Activated T-helper 9 cell treated with anti-CD3 and anti-CD28 coated beads, Interleukin-2, amount 50 U/mL, for 16 hours (primary cell): ENCODE data around the gene COL16A1.

Experiments
- DNase-seq: peaks from one replicate; pipeline ENCODE4 v3.0.0-alpha.2; 2020; ENCODE audit warnings: low read depth

Gene COL16A1

DNA sequence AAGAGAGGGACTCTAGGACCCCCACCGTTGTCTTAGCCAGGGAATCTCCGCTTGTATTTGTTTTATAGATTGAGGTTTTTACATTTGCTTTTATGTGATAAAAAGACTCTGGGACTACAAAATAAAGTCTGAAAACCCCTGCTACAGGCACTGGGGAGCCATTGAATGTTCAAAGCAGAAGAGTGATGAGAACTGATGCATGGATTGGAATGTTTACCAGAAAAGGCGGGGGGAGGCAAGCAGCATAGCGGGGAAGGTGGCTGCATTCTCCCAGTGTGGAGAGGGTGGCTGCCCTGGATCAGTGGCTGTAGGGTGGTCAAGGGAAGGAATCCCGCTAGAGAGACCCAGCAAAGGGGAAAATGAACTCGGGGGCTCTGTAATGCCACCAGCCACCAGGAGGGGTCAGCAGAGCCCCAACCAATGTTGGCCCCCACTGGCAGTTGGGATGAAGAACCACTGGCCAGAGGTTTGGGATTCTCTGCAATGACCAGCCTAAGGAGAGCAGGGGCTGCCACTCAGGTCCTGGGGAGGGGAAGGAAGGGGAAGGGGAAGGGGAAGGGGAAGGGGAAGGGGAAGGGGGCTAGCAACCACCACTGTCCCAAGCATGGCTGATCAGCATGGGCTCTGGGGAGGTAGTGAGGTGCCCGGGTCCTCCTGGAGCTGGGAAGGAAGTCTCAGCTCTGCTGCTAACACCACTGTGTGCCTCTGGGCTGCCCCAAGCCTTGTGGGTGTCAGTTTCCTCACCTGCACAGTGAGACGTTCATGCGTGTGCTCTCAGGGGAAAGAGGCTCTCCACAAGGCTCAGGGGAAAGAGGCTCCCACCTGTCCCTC, 40.0 kb downstream of the COL16A1 start:
- DNase-seq, result peak; percentile 51

DNA sequence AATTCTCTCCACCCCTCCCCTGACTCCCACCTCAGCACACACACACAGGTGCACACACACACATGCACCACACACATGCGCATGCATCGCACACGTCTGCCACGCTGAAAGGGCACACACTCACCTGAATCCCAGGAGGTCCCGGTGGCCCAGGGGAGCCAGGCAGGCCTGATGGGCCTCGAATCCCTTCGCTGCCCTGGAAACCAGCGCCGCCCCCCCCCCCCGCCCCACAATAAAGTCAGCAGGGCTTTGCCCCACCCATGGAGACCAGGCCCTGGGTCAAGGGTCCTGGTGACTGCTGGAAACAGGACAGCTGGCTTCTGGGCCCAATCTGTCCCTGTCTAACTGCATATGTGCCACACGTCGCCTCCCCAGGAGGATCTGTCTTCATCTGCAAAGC, 41.4 kb downstream of the COL16A1 start:
- no peak for DNase-seq

DNA sequence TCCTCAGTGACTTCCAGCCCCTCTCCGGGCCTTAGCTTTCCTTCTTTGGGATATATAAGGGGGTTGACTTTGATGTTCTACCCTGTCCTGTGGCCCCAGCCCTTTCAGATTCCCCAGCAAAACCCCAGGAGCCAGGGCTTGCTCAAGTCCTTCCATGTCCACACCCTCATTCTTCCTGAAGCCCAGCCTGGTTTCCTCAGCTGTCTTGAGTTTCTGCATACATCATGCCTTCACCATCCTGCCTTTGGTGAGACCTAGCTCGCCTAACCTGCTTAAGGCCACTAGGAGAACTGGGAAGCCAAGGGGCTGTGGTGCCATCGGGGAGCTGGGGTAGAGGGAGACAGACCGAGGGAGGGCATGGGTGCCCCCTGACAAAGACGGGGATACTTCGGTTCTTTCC, 42.0 kb downstream of the COL16A1 start:
- no peak for DNase-seq

DNA sequence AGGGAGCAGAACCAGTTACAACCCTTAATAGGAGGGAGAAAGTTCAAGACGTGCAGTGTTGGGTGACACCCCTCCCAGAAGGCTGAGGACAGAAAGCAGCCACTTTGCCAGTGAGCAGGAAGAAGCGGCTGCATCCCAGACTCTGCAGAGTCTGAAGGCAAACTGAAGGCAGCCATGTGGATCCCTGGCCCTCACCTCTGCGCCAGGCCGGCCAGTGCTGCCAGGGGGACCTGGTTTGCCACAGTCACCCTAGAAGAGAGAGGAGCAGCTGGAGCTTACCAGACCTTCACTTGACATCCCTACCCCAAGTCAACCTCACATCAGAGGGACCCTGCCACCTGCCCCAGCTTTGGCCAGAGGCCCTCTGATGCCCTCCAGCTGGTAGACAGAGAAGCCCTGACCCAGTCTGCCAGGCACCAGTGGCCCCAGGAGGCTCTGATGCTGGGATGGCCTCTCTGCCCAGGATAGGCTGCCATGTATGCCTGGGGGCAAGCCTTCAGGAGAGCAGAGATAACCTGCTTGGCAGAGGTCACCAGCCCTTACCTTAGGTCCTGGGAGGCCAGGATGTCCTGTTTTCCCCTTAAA, 42.9 kb downstream of the COL16A1 start:
- no peak for DNase-seq

DNA sequence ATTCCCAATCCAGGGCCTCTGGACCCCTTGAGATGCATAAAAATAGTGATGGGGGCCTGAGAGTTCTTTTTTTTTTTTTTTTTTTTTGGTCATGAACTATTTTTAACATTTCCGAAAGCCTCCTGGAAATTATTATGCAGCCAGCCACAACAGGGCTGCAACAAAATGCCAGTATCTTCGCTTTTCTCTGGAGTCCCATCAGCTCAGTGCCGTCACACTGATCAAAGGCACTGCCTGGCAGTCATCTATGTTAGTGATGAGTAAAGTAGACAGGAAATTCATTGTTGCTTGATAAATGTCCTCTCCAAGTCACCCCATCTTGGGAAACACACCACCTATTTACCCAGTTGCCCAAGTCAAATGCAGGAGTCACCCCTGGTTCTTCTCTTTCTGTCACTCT, 43.9 kb downstream of the COL16A1 start:
- DNase-seq, result no peak

DNA sequence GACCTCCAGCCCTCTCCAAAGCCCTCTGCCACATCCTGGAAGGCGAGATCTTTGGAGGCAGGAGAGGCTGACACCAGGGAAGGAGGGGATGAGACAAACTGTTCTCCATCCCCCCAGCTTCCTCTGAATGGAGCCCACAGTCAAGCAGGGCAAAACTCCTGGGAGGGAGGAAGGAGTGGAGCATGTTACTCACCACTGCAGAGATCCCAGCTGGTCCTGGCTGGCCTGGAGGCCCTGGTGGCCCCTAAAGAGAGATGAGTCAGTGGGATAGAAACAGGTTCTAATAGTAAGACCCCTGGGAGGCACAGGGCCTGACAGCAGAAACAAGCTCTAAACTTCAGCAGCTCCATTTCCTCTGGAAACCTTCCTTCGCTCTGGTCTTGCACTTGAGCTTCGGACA, 45.1 kb downstream of the COL16A1 start:
- DNase-seq, result no peak

DNA sequence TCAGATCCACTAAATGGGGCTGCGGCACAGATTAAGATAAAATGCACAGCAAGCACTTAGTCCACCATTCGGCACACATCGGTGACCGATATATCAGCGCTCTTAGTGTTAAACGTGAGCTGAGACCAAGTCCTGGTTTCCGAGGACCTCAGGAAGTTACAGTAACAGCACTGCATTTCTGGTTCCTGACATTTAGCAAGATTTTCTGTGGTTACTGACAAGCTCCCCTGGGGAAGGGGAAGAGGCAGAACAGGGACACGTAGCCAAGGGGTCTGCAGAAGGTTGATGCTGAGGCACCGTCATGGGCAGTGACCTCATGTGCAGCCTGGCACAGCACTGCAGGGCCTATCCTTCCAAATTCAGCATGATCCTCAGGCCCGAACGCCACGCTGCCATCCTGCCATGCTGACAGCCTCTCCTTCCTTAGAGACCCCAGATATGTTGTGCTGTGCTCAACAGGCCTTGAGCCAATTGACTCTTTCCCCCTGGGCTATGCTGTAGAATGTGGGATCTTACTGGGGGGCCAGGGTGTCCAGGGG, 45.8 kb downstream of the COL16A1 start:
- no peak for DNase-seq

DNA sequence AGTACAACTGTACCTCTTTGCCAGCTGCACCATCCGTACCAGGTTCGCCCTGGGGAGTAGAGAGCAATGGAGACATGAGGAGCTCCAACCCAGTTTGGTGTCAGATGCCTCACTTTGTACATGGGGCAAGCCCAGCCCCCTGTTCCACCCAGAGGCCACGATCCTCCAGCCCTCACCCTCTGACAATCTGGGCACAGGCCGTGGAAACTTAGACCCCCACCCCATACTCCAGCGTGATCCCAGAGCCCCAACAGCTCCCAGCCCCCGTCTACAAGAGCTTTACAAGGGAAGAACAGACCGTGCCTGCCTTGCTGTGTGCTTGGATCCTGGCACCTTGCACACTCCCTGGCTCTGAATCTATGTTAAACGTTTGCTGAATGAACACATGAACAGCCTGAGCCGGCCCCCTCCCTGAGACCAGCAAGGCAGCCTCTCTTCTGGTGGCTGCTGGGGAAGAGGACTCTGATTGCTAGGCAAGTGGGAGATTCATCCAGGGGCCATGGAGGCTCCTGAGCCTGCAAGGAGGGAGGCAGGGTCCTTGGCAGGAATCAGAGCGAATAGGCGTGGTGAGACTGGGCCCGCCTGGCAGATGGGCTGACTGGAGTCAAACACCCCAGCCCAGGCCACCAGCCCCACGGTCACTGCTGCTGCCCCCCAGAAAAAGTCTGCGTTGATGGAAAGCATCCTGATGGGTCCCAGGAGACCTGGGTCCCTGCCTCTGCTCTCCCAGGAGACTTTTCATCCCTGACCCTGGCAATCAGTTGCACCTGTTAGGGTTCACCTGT, 46.6 kb downstream of the COL16A1 start:
- no peak for DNase-seq

DNA sequence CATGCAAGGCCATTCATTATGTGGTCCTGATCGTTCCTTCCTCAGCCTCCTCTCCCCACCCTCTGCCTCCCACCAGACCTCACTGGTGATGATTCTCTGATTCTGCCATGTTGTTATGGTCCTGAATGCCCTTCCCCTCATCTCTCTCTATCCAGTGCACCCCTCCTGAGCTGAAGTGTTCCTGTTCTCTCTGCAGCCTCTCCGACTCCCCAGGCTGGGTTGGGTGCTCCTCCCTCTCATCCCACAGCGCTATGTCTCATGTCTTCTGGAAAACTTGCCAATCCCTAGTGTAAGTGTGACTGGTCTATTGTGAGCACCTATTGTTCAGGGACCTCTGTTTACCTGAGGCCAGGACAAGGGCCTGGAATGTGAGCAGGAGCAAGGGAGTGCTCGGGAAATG, 48.1 kb downstream of the COL16A1 start:
- DNase-seq, result no peak

DNA sequence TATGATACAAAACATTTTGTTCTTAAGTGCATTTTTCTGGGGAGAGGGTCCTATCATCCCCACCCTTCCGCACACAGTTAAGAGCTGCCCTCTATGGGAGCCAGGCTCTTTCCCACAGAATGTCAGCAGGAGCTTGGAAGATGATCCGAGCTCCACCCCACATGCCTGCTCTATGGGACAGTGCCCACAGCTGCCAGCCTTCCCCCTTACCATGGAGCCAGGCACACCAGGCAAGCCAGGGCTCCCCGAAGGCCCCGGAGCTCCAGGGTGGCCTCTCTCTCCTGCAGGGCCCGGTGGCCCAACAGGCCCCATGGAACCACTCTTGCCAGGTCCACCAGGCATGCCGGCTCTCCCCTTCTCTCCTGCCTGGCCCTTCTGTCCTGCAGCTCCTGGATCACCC, 48.7 kb downstream of the COL16A1 start:
- DNase-seq, result no peak

DNA sequence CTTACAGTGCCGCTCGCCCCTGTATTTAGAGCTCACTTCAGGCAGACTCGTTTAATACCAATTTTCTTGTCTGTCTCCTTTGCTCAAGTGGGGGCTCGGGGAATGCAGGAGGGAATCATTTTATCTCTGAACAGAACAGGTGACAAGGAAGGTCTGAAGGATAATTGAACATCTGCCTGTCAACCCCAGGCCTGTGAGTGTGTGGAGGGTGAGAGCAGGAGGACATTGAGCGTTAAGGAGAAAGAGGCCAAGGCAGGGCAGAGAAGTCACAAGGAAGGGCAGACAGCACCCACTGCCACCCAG, 49.4 kb downstream of the COL16A1 start:
- no peak for DNase-seq

DNA sequence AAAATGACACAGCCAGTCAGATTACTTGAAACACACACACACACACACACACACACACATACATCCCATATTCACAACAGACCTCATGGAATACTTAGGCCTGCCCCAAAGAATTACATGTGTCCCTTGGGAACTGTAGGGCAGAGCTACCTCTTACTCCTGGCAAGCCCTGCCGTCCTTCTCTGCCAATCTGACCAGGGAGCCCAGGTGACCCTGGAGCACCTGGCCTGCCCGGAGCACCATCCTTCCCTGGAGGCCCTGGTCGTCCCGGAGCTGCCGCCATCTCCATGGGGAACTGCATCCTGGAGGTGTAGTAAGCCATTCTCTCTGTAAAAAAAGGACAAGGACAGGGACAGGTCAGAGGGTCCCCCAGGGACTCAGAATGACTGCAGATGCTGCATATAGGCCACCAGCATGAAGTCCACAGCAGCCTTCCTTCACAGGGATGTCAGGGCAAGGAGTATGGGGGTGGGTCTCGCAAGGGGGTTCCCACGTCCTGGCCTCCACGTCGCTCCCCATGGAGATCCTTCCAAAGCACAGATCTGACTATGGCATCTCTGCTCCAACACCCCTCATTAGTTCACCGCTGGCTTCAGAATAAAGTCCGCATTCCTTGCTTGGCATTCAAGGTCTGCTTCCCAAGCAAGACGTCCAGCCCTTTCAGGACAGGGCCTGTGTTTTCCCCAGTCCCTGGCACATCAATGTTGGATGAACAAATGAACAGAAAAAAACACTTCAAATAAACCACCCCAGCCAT, 49.9 kb downstream of the COL16A1 start:
- no peak for DNase-seq

DNA sequence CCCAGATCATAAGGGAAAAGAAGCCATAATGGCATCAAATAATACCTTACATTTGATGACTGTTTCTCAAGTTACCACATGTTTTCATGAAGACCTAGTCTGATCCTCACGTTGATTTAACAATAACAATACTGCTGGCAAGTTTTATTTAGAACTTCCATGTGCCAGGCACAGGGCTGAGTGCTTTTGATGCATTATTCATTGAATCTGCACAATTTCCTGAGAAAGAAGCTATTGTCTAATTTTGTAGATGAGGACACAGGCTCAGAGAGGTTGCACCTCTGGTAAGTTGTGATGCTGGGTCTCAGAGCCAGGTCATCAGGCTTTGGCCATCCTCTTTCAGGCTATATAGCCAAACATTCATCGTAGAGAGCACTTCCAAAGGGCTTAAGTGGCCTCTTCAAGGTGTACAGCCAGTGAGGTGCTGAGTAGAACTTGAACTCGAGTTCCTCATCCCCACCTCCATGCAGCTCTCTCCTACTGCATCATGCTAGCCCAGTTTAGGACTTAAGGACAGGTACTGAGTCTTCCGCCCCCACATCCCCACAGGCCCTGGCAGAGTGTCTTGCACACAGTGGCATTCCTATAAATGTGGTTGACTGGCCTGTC, 50.8 kb downstream of the COL16A1 start:
- no peak for DNase-seq

DNA sequence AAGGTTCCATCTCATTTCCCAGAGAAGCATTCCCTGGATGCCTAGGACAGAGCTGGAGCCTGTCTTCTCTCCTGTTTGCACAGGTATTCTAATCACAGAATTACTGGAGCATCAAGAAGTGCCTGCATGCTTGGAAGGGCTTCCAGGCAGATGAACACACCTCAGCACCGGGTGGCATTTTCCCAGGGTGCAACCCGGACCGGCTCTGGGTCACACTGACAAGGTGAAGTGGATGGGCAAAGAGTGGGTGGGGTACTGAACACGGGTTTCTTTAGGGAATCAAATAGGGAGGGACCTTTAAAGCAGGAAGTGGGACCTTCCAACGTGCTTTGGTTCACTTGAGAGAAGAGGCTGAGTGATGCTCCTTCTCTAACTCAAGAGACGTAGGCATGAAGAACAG, 52.1 kb downstream of the COL16A1 start:
- DNase-seq, result no peak

DNA sequence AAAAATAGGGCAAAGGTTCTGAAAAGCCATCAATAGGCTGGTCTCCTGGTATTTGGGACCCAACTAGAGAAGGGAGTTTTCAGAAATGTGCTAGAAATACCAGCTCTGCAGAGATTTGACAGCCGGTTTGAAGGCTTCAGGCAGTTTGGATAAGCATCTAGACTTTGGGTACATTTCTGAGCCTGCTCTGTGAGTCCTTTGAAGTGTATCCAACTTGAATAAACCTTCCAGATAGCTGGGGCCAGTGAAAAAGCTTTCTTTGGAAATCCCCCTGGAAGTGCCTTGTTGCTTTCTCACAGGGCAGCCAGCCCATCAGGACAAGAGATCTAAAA, 52.8 kb downstream of the COL16A1 start:
- no peak for DNase-seq

DNA sequence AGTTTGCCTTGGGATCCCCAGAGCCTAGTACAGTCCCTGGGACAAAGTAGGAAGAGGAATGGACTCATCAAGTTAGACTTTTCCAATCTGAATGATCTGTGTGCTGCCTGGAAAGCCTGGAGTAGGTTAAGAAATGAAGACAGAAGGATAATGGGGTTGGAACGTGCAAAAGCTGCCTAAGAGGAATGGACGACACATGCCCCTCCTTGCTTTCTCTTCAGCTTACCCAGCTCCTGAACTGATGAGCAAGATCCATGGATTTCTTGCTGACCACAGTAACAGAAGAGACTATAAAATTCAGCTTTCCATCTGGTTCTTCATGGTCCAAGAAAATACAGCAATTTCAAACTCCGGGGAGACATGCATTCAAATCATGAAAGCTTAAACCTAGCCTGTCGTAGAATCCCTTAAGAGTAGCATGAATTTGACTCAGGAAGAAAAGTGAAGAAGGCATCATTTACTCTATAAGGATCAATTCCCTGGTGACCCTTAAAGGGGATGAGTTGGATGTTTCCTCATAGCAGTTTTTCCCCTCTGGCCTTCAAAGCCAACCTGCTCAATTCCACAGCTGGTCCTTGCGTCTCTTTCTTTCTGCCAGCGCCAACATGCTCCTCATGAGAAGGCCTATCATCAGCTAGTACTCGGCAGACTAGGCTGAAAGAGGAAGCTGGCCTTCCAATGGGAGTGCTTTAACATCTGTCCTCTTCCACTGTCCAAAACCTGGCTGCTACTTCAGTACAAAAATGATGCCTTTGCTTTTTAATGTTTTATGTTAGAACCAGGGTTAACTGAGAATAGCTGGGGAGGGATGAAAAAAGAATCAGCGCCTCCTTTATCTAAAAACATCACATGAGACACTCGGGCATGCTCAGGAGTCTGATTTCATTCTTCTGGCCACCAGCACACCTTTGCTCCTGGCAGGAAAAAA, 53.4 kb downstream of the COL16A1 start:
- DNase-seq, result no peak

DNA sequence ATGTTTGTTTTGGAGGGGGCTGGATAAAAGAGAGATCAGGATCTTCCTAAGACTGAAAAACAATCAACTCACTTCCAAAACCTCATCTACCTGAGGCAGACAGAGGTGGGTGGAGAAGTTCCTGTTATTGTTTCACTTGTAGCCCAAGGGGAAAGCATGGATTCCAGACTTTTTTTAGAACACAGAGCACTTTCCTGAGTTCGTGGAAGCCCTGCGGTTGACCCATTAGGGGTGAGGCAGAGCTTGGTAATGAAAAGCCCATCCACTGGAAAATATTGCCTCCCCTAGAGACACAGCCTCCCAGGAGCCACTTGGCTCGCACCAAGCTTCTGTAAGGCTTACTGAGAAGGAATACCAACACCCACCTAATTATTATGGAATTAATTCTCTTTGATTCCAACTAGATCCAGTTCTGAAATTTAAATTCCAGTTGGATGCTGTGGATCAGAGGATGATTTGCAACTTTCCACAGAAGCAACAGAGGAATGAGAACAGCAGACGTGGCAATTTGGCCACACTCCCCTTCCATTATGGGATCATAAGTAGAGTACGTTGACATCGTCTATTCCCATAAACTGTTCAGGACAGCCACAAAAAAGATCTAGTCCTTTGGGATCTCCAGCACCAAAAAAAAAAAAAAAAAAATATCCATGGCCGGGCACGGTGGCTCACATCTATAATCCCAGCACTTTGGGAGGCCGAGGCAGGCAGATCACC, 55.0 kb downstream of the COL16A1 start:
- no peak for DNase-seq

DNA sequence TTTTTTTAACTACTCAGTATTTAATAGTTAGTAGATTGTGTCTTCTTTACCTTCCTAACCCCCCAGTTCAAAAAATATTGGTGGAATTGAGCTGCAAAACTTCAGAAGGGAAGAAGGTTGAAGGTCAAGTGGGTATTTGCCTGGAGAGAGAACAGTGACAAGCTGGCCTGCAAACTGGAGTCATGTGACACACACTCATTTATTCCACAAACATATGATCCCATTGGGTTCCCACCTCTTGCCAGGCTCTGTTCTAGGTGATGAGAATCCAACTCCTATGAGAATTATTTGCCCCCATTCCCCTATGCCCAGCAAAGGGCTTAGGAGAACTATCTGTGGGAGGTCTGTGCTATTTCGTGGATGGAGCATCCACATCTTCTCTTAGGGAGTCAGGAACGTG, 55.6 kb downstream of the COL16A1 start:
- no peak for DNase-seq

DNA sequence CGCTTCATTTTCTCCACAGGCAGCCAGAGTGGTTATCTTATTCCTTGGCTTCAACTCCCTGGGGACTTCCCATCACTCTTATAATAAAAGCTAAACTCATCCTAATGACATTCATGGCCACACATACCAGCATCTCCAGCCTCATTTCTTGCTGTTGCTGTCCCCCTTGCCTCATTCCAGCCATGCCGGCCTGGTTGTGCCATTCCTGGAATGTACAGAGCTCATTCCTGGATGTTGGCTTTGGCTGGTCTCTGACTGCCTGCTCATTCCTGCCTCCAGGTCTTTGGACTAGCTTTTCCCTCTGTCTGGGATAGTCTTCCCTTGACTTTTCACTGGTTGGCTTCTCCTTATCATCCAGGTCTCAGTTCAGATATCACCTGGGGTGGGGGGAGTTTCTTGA, 56.7 kb downstream of the COL16A1 start:
- no peak for DNase-seq

DNA sequence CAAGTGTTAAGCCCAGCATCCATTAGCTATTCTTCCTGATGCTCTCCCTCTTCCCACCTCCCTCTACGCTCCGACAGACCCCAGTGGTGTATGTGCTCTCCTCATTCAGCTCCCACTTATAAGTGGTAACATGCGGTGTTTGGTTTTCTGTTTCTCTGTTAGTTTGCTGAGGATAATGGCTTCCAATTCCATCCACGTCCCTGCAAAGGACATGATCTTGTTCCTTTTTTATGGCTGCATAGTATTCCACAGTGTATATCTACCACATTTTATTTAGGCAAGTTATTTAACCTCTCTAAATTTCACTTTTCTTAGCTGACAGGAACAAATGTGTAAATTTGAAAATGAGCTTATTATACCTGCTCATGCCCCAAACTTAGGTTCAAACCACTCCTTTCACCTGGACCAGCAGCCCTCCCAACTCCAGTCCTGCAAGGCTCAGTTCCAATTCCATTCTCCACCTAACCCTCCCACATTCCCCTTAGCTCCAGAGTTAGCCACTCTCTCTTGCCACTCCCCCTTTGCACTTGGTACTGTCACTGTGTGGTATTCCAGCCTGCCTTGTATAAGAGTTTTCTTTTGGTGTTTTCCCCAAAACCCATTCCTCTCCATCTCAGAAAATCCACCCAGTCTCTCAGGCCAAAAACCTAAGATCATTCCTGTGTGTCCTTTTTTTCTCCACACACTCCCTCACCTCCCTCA, 57.4 kb downstream of the COL16A1 start:
- no peak for DNase-seq
